HepG2 (cell line): ENCODE data around the gene CFAP45.

Source experiments
- ATAD3A ChIP-seq: sonication (generic); formaldehyde crosslinking; IDR thresholded peaks from 2 replicates; pipeline ENCODE4 v1.4.0; 2020; ENCODE audit warnings: missing genetic modification reagents
- IRF2 ChIP-seq: IDR thresholded peaks from 2 replicates; pipeline ENCODE4 v1.6.1; 2018; ENCODE audit warnings: missing genetic modification reagents, missing compliant biosample characterization
- IRF9 ChIP-seq: sonication (generic); formaldehyde crosslinking; IDR thresholded peaks from 2 replicates; pipeline ENCODE4 v1.8.0; 2022; ENCODE audit warnings: missing genetic modification reagents, mild to moderate bottlenecking, borderline replicate concordance
- LCORL ChIP-seq, 2 experiments: fragments of 450-650 bp in 1 of 2; sonication (generic) in 1 of 2; formaldehyde crosslinking in 1 of 2; IDR thresholded peaks; 2 replicates each; pipeline versions ENCODE4 v1.5.0 to v1.6.1; 2017 to 2020; ENCODE audit warnings: antibody characterized with exemption in 1 of 2, missing genetic modification reagents in 1 of 2
- MAX ChIP-seq: IDR thresholded peaks from 2 replicates; pipeline ENCODE4 v1.6.1; 2012; ENCODE audit warnings: inconsistent platforms
- MBD4 ChIP-seq: IDR thresholded peaks from 2 replicates; pipeline ENCODE4 v1.6.1; 2012; ENCODE audit warnings: low read length, inconsistent platforms, borderline replicate concordance
- SIX1 ChIP-seq: sonication (generic); formaldehyde crosslinking; IDR thresholded peaks from 2 replicates; pipeline ENCODE4 v1.4.0; 2020; ENCODE audit warnings: missing genetic modification reagents, borderline replicate concordance
- TBL1XR1 ChIP-seq: fragments of 150-350 bp; IDR thresholded peaks from 2 replicates; pipeline ENCODE4 v1.6.1; 2014; ENCODE audit warnings: borderline replicate concordance, low read length; ENCODE audit not compliant: partially characterized antibody
- ZBTB34 ChIP-seq: sonication (generic); formaldehyde crosslinking; IDR thresholded peaks from 2 replicates; pipeline ENCODE4 v1.8.0; 2022; ENCODE audit warnings: mild to moderate bottlenecking, missing genetic modification reagents
- ZNF138 ChIP-seq: sonication (generic); formaldehyde crosslinking; IDR thresholded peaks from 2 replicates; pipeline ENCODE4 v1.5.0; 2020; ENCODE audit warnings: mild to moderate bottlenecking, low read depth, missing genetic modification reagents
- ZNF282 ChIP-seq: fragments of 450-650 bp; IDR thresholded peaks from 2 replicates; pipeline ENCODE4 v1.6.1; 2018; ENCODE audit not compliant: partially characterized antibody
- TF ChIP-seq, protein P1 (sequence below), 2 experiments: sonication (generic) in 1 of 2; formaldehyde crosslinking in 1 of 2; IDR thresholded peaks; 2 replicates each; pipeline versions ENCODE4 v1.5.1 to v1.6.1; 2011 to 2020; ENCODE audit warnings: borderline replicate concordance in 1 of 2, low read depth in 1 of 2, low read length in 1 of 2, mild to moderate bottlenecking in 1 of 2, missing genetic modification reagents in 1 of 2, moderate library complexity in 1 of 2
- TF ChIP-seq, protein P2 (sequence below): sonication (generic); formaldehyde crosslinking; IDR thresholded peaks from 2 replicates; pipeline ENCODE4 v1.5.0; 2020; ENCODE audit warnings: mild to moderate bottlenecking, missing genetic modification reagents, moderate library complexity
- TF ChIP-seq, protein P3 (sequence below): sonication (generic); formaldehyde crosslinking; IDR thresholded peaks from 2 replicates; pipeline ENCODE4 v1.5.1; 2020; ENCODE audit warnings: mild to moderate bottlenecking, missing genetic modification reagents, moderate library complexity

DNA sequence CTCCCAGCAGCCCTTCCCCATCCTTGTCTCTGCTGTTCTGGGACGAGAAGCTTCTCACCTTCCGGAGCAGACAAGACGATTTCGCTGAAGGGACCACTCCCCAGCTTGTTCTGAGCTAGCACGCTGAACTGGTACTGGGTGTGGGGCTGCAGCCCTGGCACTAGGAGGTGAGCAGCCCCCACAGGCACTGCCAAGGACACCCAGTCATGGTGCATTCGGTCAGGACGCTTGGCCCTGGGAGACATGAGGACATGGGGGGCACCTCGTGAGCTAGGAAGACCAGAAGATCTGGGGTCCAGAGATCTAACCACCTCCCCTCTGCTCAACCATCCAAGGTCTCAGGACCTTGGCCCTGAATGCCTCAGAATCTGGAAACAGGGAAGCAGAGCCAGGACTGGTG lies 30.7 kb upstream of the CFAP45 start:
- TF ChIP-seq ZBTB34 (CRISPR knock-in tag) (no peak), IRF2 (CRISPR knock-in tag) (no peak), SIX1 (CRISPR knock-in tag) (no peak), MBD4 (no peak), TBL1XR1 (no peak), ATAD3A (CRISPR knock-in tag) (no peak), MAX (no peak), IRF9 (no peak), LCORL (IDR thresholded peaks at IDR 0.05) (no peak), LCORL (CRISPR knock-in tag; IDR thresholded peaks at IDR 0.05) (no peak), ZNF282 (no peak), ZNF138 (no peak)
- TF ChIP-seq, protein P1, sequence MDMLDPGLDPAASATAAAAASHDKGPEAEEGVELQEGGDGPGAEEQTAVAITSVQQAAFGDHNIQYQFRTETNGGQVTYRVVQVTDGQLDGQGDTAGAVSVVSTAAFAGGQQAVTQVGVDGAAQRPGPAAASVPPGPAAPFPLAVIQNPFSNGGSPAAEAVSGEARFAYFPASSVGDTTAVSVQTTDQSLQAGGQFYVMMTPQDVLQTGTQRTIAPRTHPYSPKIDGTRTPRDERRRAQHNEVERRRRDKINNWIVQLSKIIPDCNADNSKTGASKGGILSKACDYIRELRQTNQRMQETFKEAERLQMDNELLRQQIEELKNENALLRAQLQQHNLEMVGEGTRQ (IDR thresholded peaks at IDR 0.05; ENCODE audit: low read depth, low read length) = no peak
- TF ChIP-seq, protein P1 (CRISPR knock-in tag; IDR thresholded peaks at IDR 0.05; ENCODE audit: borderline replicate concordance) = no peak
- TF ChIP-seq, protein P2, sequence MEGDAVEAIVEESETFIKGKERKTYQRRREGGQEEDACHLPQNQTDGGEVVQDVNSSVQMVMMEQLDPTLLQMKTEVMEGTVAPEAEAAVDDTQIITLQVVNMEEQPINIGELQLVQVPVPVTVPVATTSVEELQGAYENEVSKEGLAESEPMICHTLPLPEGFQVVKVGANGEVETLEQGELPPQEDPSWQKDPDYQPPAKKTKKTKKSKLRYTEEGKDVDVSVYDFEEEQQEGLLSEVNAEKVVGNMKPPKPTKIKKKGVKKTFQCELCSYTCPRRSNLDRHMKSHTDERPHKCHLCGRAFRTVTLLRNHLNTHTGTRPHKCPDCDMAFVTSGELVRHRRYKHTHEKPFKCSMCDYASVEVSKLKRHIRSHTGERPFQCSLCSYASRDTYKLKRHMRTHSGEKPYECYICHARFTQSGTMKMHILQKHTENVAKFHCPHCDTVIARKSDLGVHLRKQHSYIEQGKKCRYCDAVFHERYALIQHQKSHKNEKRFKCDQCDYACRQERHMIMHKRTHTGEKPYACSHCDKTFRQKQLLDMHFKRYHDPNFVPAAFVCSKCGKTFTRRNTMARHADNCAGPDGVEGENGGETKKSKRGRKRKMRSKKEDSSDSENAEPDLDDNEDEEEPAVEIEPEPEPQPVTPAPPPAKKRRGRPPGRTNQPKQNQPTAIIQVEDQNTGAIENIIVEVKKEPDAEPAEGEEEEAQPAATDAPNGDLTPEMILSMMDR (CRISPR knock-in tag) = no peak
- TF ChIP-seq, protein P3, sequence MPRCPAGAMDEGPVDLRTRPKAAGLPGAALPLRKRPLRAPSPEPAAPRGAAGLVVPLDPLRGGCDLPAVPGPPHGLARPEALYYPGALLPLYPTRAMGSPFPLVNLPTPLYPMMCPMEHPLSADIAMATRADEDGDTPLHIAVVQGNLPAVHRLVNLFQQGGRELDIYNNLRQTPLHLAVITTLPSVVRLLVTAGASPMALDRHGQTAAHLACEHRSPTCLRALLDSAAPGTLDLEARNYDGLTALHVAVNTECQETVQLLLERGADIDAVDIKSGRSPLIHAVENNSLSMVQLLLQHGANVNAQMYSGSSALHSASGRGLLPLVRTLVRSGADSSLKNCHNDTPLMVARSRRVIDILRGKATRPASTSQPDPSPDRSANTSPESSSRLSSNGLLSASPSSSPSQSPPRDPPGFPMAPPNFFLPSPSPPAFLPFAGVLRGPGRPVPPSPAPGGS (CRISPR knock-in tag) = no peak
